Urothelium cell line (cell line): ENCODE measurements around the gene SLC9A8.
"Not testable (repeated sequence)": the region's sequence is repeated elsewhere in the genome, so short reads cannot be mapped to it uniquely, and the experiment has no call there.

ENCODE experiments used
- DNase-seq: peaks from one replicate; pipeline ENCODE4 v3.0.0; 2011; ENCODE audit warnings: low spot score, mixed read lengths
- FAIRE-seq: peaks from 2 replicates; lab custom pipeline; 2011; peaks lifted over from hg19 to GRCh38; lab: Jason Lieb, UNC

The SLC9A8 gene

DNA sequence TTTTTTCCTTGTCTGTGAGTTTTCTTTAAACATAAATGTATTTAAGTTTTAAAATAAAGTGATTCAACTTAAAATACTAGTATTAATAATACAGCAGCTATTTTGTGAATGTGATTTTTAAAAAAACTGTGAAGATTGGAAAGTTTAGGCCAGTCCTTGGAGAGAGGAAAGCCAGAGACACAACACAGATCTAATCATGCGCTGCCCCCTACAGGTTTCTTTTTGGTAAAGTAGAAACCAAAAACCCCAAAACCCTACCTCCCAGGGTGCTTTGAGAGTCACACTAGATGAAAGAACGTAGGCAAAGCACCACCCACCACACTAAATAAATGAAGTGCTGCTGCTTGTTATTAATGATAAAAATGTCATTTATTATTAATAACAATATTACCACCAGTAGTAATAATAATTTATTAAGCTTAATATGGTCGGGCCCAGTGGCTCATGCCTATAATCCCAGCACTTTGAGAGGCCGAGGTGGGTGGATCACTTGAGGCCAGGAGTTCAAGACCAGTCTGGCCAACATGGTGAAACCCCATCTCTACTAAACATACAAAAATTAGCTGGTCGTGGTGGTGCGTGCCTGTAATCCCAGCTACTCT lies 33.7 kb downstream of the SLC9A8 start:
- no peak for FAIRE-seq
- peak; percentile 72 for DNase-seq

DNA sequence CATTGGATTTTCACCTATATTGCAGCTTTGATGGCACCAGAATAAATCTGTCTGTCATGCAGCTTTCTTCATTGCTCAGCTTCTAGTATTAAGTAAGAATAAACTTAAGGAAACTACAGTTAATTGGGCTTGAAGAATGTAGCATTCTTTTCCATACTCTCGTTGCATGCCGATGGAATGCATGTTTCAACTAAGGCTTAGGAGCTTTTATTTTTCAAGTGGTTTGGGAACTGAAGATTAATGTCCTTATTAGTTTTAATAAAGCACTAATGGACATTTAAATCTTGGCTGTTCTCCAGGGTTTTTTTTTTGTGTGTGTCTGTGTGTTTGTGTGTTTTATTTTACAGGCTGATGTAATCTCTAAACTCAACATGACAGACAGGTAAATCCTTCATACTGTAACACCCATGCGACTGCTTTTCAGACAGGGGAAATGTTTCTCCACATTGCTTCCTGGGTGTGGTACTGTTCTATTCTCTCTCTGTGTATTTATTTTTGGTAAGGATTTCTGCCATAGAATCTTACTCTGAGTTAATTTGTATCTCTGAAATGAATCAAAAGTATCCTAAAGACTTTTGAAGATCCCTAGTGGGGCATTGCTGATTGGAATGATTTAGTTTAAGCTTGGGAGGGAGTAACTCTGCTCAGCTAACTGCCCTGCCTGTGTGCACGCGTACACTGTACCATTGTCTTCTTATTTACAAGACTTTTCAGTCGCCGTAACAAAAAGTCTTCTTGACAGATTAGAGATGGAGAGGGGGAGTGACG lies 38.0 kb downstream of the SLC9A8 start:
- DNase-seq (no peak), FAIRE-seq (no peak)

DNA sequence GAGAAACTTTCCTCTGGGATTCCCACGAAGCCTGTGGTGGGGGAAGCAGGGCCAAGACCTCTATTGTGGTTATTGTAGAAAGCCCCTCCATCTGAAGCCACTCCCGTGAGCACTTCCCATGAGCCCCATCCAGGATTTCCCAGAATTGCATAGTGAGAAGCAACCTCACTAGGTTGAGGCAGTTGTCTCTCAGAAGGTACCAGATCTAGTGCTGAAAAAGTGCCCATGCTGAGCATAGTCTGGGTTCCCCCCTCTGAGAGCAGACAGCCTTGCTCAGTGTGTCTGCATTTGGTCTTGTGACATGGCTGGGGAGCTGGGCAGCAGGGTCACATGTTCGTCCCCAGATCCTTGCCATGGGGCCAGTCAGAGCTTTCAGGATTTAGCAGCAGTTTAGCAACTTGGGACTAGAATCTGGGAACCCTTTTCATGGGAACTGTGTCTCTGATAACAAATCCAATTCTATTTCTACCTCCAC lies 38.6 kb downstream of the SLC9A8 start:
- FAIRE-seq, result no peak

DNA sequence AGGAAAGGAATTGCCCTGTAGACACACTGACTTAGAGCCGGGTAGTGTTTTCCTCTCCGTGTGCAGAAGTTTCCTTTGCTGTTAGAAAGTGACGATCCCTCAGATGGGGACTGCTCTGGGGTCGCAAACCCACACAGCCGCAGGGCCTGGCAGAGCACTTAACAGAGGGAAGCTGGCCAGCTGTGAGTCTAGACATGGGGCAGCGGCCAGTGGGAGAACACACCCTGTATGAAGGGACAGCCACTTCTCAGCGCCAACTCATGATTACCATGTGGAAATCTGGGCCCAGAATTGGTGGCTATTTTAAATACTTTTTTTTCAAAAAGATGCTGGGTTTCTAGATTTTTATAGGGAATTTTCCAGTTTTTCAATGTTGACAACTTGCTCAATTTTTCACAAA lies 39.4 kb downstream of the SLC9A8 start:
- FAIRE-seq (no peak), DNase-seq (no peak)

More for the DNA sequence above, 38.6 kb downstream of the SLC9A8 start:
- no peak for DNase-seq

DNA sequence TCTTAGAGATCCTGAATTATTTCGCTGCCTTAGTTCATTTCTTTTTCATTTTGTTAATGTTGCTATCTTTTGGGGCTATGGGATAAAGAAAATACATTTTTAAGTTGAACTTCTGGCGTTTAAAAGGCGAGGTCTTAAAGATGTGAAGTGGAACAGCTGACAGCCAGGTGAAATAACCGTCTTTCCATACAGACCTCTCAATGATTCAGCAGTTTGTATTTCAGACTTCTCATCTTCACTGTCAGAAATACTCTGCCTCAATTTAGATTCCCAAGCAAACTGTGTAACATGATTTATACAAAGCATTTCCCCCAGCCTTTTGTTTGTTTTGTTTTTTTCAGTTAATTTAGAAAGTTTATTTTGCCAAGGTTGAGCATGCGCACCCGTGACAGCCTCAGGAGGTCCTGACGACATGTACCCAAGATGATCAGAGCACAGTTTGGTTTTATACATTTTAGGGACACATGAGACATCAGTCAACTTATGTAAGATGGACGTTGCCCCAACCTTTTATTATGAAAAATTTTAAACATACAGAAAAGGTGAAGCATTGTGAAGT lies 40.0 kb downstream of the SLC9A8 start:
- FAIRE-seq, result no peak
- no peak for DNase-seq

DNA sequence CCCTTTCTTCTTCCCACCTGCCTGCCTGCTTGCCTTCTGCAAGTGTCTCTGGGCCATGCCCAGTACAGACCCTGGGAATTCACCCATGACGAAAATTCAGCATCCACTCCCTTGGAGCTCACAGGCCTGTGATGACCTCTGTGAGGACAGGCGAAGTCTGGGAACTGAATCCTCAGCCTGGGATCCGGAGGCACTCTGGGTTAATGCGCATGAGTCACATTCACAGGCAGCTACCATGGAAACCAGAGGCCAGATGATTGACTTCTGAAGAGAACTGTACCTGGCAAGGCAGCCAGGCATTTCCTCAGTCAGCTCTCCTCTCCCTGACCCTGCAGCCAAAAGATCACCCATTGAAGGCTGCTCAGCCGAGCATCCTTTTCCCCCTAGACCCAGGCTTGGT lies 41.0 kb downstream of the SLC9A8 start:
- FAIRE-seq, result no peak
- peak; percentile 79 for DNase-seq

DNA sequence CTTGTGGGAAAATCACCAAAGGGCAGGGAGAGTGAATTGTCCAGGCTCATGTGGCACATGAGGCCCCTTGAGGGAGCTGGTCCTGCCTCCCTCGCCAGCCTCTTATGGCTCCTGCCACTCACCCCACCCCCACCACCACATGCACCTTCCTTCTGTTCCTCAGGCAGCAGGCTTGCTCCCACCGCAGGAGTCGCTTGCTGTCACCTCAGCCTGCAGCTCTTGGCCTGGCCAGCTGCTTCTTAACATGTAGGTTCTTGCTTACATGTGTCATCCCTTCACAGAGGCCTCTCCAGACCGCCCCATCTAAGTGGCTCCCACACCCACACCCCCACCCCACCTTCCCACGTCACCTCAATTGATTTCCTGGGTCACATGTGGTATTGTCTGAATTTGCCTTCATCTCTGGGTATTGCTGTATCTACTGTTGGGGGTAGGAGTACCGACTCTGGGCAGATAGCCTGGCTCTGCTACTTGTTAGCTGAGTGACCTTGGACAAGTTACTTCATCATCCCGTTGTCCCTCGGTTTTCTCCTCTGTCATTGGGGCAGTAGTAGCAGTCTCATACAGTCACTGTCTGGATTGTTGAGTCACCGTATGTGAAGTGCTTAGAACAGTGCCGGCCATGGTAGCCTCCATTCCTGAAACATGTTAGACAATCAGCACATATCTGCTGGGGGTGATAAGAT lies 41.7 kb downstream of the SLC9A8 start:
- FAIRE-seq (peak; percentile 35), DNase-seq (no peak)

DNA sequence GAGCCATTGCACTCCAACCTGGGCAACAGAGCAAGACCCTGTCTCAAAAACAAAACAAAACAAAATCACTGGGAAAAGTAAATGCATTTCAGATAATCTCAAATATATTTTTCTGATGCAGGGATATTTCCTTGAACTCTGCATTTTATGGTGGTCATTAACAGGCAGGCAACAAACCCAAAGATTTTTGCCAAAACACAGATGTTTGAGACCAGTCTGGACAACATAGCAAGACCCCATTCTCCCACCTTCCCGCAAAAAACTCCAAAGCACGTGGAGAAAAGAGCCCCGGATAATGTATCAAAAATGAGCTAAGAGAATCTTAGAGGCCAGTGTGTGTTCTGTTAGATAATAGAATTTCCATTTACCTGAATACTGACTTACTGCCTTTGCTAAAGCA lies 44.3 kb downstream of the SLC9A8 start:
- FAIRE-seq (no peak), DNase-seq (no peak)

DNA sequence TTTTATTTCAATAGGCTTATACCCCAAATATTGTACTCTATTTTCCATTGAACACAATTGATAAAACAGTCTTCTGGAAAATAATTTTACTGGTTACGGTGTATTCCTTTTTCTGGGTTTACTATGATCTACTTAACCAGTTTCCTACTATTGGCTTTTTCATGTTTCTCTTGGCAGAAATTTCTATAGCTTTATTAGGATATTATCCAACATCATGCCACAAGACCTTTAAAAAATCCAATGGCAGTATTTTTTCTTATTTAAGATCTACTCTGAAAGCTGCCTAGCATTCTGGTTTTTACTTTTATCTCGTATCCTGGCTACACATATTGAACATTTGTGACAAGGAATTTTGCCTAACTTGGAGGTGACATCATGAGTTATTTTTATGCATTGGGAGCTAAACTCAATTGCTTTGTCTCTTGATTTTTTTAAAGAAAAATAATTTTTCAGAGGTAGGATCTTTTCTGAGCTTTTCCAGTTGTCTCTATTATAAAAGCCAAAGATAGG lies 45.5 kb downstream of the SLC9A8 start:
- FAIRE-seq (no peak), DNase-seq (no peak)

DNA sequence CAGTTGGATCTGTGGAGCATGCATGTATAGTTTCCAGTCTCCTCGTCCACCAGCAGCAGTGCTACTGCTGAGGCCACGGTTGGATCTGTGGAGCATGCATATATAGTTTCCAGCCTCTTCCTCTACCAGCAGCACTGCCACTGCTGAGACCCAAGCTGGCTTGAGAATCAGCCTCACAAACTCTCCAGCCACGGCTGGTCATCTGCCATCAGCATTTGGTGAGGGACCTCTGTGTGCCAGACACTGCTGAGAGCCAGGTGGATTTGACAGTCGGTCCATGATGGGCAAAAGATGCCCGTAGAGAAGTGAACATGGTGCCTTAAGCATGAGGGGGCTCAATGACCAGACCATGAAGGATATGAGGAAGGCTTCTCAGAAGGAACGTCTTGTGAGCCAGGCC lies 46.4 kb downstream of the SLC9A8 start:
- DNase-seq (no peak), FAIRE-seq (no peak)

DNA sequence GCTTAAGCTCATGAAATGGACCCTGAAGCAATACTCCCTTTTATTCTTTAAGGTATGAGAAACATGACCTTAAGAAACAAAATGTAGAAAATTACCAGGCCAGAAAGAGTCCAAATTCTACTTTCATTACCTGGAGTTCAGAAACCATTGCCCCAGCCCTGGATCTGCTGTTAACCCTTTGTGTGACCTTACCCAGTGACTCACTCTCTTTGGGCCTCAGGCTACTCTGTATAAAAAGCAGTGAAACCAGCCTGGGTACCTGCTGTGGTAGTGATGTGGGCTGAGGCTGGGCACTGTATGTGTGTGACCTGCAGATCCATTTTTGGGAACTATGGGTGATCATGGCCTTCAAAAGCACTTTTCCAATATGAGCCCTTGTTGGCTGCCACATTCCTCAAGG lies 47.2 kb downstream of the SLC9A8 start:
- DNase-seq (no peak), FAIRE-seq (no peak)

DNA sequence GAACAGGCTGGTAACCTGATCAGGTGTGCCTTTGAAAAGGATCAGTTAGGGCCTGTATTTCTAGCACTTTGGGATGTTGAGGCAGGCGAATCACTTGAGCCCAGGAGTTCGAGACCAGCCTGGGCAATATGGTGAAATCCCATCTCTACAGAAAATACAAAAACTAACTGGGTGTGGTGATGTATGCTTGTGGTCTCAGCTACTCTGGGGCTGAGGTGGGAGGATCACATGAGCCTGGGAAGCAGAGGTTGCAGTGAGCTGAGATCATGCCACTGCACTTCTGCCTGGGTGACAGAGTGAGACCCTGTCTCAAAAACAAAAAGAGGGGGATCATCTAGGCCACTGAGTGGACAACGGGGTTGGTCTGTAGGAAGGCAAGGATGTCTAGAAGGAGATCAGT lies 48.6 kb downstream of the SLC9A8 start:
- FAIRE-seq, DNase-seq: not testable (repeated sequence)

DNA sequence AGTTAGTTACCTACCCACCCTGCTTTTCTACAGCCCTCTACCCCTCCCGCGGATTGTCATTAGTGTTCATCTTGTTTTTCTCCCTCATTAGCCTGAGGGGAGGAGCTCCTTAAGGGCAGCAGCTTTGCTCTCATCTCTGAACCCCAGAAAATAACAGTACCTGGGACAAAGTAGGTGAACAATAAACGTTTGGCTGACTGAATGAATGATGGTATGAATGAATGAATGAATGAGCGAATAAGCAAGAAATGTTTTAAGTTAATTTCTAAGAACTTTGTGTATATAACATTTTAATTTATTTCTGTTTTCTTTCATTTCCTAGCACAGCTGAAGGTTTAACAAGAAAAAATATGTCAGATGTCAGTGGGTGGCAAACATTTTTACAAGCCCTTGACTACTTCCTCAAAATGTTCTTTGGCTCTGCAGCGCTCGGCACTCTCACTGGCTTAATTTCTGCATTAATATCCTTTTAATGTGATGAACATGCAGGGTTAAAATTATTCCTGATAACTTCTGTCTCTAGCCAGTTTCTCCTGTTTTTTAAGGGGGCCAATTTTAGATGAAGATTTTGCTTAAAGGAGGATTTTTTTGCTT lies 50.1 kb downstream of the SLC9A8 start:
- no peak for FAIRE-seq
- DNase-seq, result no peak

DNA sequence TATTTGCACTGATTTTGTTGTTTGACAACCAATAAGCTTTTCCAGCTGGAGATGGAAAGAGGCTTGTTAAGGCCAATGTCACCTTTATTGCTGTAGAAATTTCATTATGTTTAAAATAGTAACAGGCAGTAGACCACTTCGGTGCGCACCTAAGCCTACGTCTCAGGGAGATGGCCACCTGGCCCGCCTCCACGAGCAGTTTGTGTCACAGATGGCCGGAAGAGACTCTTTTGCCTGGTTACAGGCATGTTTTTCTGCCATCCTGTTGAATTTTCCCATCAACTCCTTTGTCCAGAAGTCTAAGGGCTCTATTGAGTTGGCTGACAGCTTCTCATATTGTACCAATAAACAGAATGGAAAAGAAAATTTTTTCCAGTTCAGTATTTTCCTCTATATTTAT lies 51.0 kb downstream of the SLC9A8 start:
- FAIRE-seq (no peak), DNase-seq (no peak)

DNA sequence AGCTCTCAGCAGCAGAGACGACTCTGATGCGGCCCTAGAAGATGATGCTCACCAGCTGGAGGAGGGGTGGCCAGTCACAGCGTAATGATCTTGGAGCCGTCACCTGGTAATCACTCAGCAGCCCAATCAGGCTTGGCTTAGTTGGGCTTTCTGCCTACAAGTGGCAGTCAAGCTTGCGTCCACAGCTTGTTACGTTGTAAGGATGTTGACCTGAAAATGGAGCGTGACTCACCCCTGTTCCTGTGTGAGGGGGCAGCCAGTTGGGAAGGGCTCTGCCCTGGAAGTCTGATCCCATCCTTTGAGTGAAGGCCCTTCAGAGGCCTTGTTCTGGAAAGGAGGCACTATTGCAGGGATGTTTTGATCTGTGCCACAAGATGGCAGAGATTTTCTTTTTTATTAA lies 52.9 kb downstream of the SLC9A8 start:
- FAIRE-seq (no peak), DNase-seq (no peak)

DNA sequence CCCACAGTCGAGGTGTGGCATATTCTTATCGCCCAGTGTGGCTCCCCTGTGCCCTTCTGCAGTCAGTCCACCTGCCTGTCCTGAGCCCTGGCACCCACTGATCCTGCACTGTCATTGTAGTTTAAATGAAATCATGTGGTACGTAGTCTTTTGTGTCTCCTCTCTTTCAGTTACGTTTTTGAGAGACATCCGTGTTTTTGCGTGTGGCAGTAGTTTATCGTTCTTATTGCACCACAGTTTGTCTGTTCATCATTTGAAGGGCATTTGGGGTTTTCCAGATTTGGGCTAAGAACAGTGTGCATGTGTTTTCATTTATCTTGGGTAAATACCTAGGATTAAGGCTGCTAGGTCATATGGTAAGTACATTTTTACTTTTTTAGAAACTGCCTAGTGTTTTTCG lies 53.4 kb downstream of the SLC9A8 start:
- FAIRE-seq (no peak), DNase-seq (no peak)

DNA sequence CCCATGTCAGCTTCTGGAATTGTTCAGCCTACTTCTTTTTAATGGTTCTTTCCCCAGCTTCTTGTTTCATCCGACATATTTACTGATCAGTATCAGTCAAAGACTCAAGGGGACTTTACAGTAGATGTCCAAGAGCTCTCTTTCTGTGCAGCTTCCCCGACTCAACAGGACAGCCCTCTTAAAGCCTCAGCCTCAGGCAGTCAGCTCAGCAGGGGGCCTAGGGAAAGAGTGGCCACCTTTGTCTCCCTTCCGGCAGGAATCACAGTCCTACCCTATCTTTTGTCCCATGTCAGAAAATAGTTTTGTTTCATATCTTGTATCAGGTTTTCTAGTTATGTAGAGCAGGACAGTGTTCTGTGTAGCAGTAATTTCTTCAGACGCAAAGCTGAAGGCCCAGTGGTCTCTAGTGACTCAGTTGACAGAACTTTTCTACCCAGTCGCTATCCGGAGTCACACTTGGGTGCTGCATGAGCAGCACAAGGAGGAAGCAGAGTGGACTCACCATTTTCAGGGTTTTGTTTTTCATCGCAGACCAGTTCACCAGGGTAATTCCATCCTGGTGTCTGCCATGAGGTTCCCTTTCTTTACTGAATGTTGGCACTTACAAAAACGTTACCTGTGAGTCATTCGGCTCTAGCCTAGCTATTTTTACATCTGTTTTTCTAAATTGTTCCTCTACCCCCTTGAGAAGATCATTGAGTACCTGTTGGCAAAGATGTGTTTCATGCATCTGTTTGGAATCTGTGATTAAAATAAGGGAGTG lies 55.0 kb downstream of the SLC9A8 start:
- DNase-seq, result no peak
- no peak for FAIRE-seq

DNA sequence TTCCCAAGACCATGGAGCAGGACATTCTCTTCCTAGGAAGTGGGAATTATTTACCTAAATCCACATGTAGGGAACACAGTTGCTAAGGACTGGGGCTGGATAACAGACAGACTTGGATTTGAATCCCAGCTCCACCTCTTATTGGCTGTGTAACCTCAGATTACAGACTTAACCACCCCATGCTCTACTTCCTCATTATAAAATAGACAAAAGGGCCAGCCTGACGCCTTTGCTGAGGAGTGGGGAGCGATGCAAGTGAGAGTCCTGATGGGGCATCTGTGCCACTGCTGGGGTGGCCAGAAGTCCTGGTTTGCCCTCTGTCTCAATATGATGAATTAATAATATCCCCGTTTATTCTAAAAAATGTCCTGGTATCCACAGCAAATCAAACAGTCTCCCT lies 55.9 kb downstream of the SLC9A8 start:
- DNase-seq (no peak), FAIRE-seq (no peak)

DNA sequence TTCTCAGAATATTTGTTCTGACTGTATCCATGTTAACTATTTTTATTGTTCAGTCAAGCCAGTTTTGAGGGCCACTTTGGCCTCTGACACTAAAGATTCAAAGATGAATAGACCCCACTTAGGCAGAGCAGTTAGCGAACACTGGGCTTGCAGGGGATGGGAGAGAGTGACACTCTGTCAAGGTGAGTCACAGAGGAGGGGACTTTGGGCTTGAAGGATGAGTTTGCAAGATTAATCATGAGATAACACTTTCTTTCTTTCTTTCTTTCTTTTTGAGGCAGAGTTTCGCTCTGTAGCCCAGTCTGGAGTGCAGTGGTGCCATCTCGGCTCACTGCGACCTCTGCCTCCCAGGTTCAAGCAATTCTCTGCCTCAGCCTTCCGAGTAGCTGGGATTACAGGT lies 56.3 kb downstream of the SLC9A8 start:
- FAIRE-seq (no peak), DNase-seq (no peak)

DNA sequence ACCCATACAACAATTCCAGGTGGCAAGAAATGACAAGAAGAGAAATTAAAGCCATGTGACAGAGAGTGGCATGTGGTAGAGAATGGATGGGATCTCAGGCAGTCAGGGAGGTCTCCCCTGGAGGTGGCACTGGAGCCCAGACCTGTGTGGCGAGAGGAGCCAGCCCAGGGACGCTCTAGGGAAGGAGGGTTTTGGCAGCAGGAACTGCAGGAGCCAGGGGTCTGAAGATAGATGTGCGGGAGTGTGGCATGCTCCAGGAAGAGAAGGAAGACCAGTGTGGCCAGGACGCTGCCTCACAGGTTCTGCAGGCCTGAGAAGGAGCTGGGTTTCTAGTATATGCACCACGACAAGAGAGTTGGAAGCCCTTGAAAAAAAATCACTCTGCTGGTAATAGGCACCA lies 57.6 kb downstream of the SLC9A8 start:
- FAIRE-seq (no peak), DNase-seq (no peak)
